K562 (cell line): Measurements from ENCODE around the gene GATA1. TPM values are rescaled to one million over a fixed set of nuclear protein-coding genes. Genes with fewer than 3 reads are reported as not detected.

ENCODE experiments used
- BRCA1 ChIP-seq, 2 experiments: fragments of 450-650 bp in 1 of 2; sonication (generic) in 1 of 2; formaldehyde crosslinking in 1 of 2; IDR thresholded peaks; 2 replicates each; pipeline versions ENCODE4 v1.5.0 to v1.6.1; 2017 to 2020; ENCODE audit warnings: mild to moderate bottlenecking in 1 of 2, missing genetic modification reagents in 1 of 2
- CTBP1 ChIP-seq: fragments of 450-650 bp; IDR thresholded peaks from 2 replicates; pipeline ENCODE4 v1.6.1; 2016; ENCODE audit warnings: borderline replicate concordance
- ELF1 ChIP-seq: fragments of 200-800 bp; sonication (Bioruptor generic); IDR thresholded peaks from 2 replicates; pipeline ENCODE4 v1.6.1; 2016; ENCODE audit warnings: missing genetic modification characterization, missing compliant biosample characterization
- FOXA1 ChIP-seq: fragments of 450-650 bp; IDR thresholded peaks from 2 replicates; pipeline ENCODE4 v1.6.1; 2016; ENCODE audit warnings: mild to moderate bottlenecking, borderline replicate concordance
- FOXJ3 ChIP-seq: sonication (generic); formaldehyde crosslinking; IDR thresholded peaks from 2 replicates; pipeline ENCODE4 v1.4.0; 2020; ENCODE audit warnings: mild to moderate bottlenecking, missing genetic modification reagents
- FOXO4 ChIP-seq: fragments of 450-650 bp; formaldehyde crosslinking; IDR thresholded peaks from 2 replicates; pipeline ENCODE4 v1.4.0; 2020; ENCODE audit warnings: mild to moderate bottlenecking, moderate library complexity
- HINFP ChIP-seq: fragments of 450-650 bp; conservative IDR thresholded peaks from 2 replicates; pipeline ENCODE4 v1.6.1; 2016; ENCODE audit warnings: missing genetic modification characterization, low read depth, mild to moderate bottlenecking, control low read depth, missing compliant biosample characterization
- KDM1A ChIP-seq, 2 experiments: fragments of 450-650 bp; IDR thresholded peaks; 2 replicates each; pipeline ENCODE4 v1.6.1; 2016; ENCODE audit warnings: mild to moderate bottlenecking in 2 of 2
- LCOR ChIP-seq: sonication (generic); formaldehyde crosslinking; IDR thresholded peaks from 2 replicates; pipeline ENCODE4 v1.8.0; 2022; ENCODE audit warnings: mild to moderate bottlenecking, missing genetic modification reagents
- MCM7 ChIP-seq, 2 experiments: fragments of 450-650 bp; IDR thresholded peaks; 2 replicates each; pipeline ENCODE4 v1.6.1; 2016 to 2018
- NCOA2 ChIP-seq, 2 experiments: fragments of 450-650 bp; IDR thresholded peaks; 2 replicates each; pipeline ENCODE4 v1.6.1; 2018; ENCODE audit warnings: mild to moderate bottlenecking in 2 of 2, moderate library complexity in 1 of 2; ENCODE audit not compliant: partially characterized antibody in 2 of 2
- NFIX ChIP-seq: fragments of 250-450 bp; sonication (Bioruptor Pico); IDR thresholded peaks from 2 replicates; pipeline ENCODE4 v1.4.0; 2020; ENCODE audit warnings: low read depth, mild to moderate bottlenecking, moderate library complexity
- SMAD2 ChIP-seq: fragments of 150-350 bp; IDR thresholded peaks from 2 replicates; pipeline ENCODE4 v1.6.1; 2014; ENCODE audit warnings: low read depth, mild to moderate bottlenecking, low read length
- SMARCA5 ChIP-seq: fragments of 450-650 bp; IDR thresholded peaks from 2 replicates; pipeline ENCODE4 v1.6.1; 2016
- SP2 ChIP-seq: IDR thresholded peaks from 2 replicates; pipeline ENCODE4 v1.6.1; 2011; ENCODE audit warnings: mild to moderate bottlenecking, low read depth, low read length, moderate library complexity; ENCODE audit not compliant: poor library complexity, severe bottlenecking; ENCODE audit errors: extremely low read depth
- STAT5A ChIP-seq: IDR thresholded peaks from 2 replicates; pipeline ENCODE4 v1.6.1; 2012; ENCODE audit warnings: low read length, inconsistent platforms, borderline replicate concordance
- TBP ChIP-seq: optimal IDR thresholded peaks from 2 replicates; pipeline ENCODE3; 2011; ENCODE audit warnings: low read depth, low read length, improper control_type of control experiment
- U2AF1 ChIP-seq: fragments of 200-400 bp; formaldehyde crosslinking; optimal IDR thresholded peaks from 2 replicates; pipeline ENCODE3; 2017; ENCODE audit warnings: mild to moderate bottlenecking, low read depth, low read length, moderate library complexity
- XRCC4 ChIP-seq: IDR thresholded peaks from one replicate; pipeline ENCODE4 v1.6.1; 2011; ENCODE audit not compliant: insufficient read depth, insufficient read length; ENCODE audit errors: extremely low read depth
- ZNF197 ChIP-seq: fragments of 200-800 bp; sonication (Bioruptor generic); IDR thresholded peaks from 2 replicates; pipeline ENCODE4 v1.6.1; 2016; ENCODE audit warnings: low read depth, missing genetic modification characterization, missing compliant biosample characterization
- ZNF277 ChIP-seq: fragments of 250-450 bp; sonication (Bioruptor Pico); IDR thresholded peaks from 2 replicates; pipeline ENCODE4 v1.8.0; 2022; ENCODE audit warnings: inconsistent platforms, mild to moderate bottlenecking, moderate library complexity, borderline replicate concordance
- ZNF444 ChIP-seq: fragments of 250-450 bp; sonication (Bioruptor Pico); IDR thresholded peaks from 2 replicates; pipeline ENCODE4 v1.4.0; 2020; ENCODE audit warnings: mild to moderate bottlenecking, moderate library complexity
- ZNF780A ChIP-seq: fragments of 250-450 bp; sonication (Bioruptor Pico); IDR thresholded peaks from 2 replicates; pipeline ENCODE4 v1.5.0; 2021; ENCODE audit warnings: mild to moderate bottlenecking
- polyA plus RNA-seq, 8 experiments: library from polyadenylated mRNA; depleted of rRNA in 4 of 8; stranded (reverse) in 5 of 8; unstranded in 3 of 8; fragments of >200 nt; fragmentation: Nextera tagmentation in 2 of 8; fragmentation: Illumina TruSeq in 1 of 8; extraction: Ambion mirVana in 2 of 8; extraction: Trizol in 1 of 8; gene quantifications; 2 replicates each; pipeline versions ENCODE4 v1.2.1 to v1.2.3, GENCODE V29; 2011 to 2014; ENCODE audit warnings: inconsistent platforms in 1 of 8, missing spikeins in 1 of 8
- total RNA-seq, 7 experiments: library from RNA; depleted of rRNA in 6 of 7; stranded (reverse); fragments of >200 nt in 6 of 7; fragmentation: Illumina TruSeq in 2 of 7; extraction: Trizol in 2 of 7; gene quantifications; 2 replicates each; pipeline versions ENCODE4 v1.2.1 to v1.2.3, GENCODE V29; 2011 to 2021; ENCODE audit warnings: low replicate concordance in 1 of 7
- TF ChIP-seq, protein P1 (sequence below): fragments of 450-650 bp; IDR thresholded peaks from 2 replicates; pipeline ENCODE4 v1.6.1; 2016; ENCODE audit warnings: low read depth, mild to moderate bottlenecking, moderate library complexity

The GATA1 gene
- total and polyA plus RNA-seq, 9 of the 15 experiments (the other 6 are each of a cell fraction or from before 2014, with no cell fraction given) = 11.9 to 291 (median 116) TPM

DNA sequence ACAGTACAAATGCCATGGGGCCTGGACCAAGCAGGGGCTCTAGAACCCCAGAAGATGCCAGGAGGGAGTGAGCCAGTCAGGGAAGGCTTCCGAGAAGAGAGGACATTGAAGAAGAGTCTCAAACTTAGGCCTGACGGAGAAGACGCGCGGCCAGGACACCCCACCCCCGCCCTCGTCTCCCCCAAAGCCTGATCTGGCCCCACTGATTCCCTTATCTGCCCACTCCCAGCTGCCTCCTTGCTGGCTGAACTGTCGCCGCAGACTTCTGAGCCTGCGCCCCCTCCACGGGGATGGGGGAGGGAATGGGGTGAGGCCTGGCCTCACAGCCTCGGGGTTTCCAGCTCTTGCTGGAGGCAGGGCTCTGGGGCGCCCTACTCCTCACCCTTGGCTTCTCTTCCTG, 3.6 kb upstream of the GATA1 start (continued):
- no peak for TF ChIP-seq BRCA1 (IDR thresholded peaks at IDR 0.05)
- no peak for TF ChIP-seq BRCA1 (CRISPR knock-in tag; IDR thresholded peaks at IDR 0.05)
- TF ChIP-seq FOXJ3 = no peak
- no peak for TF ChIP-seq ZNF277 (CRISPR knock-in tag)
- TF ChIP-seq ZNF197 (CRISPR knock-in tag) = no peak
- no peak for TF ChIP-seq SMAD2
- no peak for TF ChIP-seq ELF1 (tag)
- TF ChIP-seq, protein P1, sequence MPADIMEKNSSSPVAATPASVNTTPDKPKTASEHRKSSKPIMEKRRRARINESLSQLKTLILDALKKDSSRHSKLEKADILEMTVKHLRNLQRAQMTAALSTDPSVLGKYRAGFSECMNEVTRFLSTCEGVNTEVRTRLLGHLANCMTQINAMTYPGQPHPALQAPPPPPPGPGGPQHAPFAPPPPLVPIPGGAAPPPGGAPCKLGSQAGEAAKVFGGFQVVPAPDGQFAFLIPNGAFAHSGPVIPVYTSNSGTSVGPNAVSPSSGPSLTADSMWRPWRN = peak; percentile 87
- TF ChIP-seq NFIX (CRISPR knock-in tag) = no peak
- TF ChIP-seq U2AF1 = no peak
- TF ChIP-seq FOXA1 = no peak
- no peak for TF ChIP-seq ZNF444 (CRISPR knock-in tag)
- TF ChIP-seq HINFP (tag) = no peak
- no peak for TF ChIP-seq KDM1A (IDR thresholded peaks at IDR 0.05)
- peak; percentile 78 for TF ChIP-seq SMARCA5
- TF ChIP-seq FOXO4 = no peak
- no peak for TF ChIP-seq NCOA2 (IDR thresholded peaks at IDR 0.05; ENCODE audit: partially characterized antibody in 2 of 2)
- no peak for TF ChIP-seq ZNF780A (CRISPR knock-in tag)
- TF ChIP-seq CTBP1 = peak; percentile 74; the same call in 1 of the 2 replicates
- peak; percentile 86 for TF ChIP-seq STAT5A
- no peak for TF ChIP-seq SP2
- TF ChIP-seq LCOR (CRISPR knock-in tag) = peak; percentile 89; the same call in 1 of the 2 replicates
- TF ChIP-seq XRCC4 = no peak
- no peak for TF ChIP-seq MCM7 (IDR thresholded peaks at IDR 0.05)
- peak; percentile 10 for TF ChIP-seq TBP
